ENCODE data around the gene DNAJC1. TPM values are rescaled to one million over a fixed set of nuclear protein-coding genes. Genes with fewer than 3 reads are reported as not detected.

DNAJC1 gene
- total RNA-seq, 1 experiment from 2014 or later, result 22.0 TPM

GRCh38 chr10:22010539-22010938 is 7.0 kb upstream of the DNAJC1 start:
- no peak for DNase-seq (ENCODE audit: low spot score)

- DNase-seq (ENCODE audit: low spot score), result no peak
Measured at GRCh38 chr10:22006379-22006884, 2.9 kb upstream of the DNAJC1 start.

GRCh38 chr10:22005763-22006162 is 2.2 kb upstream of the DNAJC1 start:
- DNase-seq (ENCODE audit: low spot score), result no peak

- DNase-seq (ENCODE audit: low spot score), result no peak
Measured at GRCh38 chr10:22003964-22004281, 393 bp upstream of the DNAJC1 start.

- DNase-seq (ENCODE audit: low spot score), result no peak
Measured at GRCh38 chr10:22002591-22003176, 846 bp downstream of the DNAJC1 start.

GRCh38 chr10:21995557-21995956 is 8.0 kb downstream of the DNAJC1 start:
- DNase-seq (ENCODE audit: low spot score), result no peak

- peak; percentile 50 for DNase-seq (ENCODE audit: low spot score)
Measured at GRCh38 chr10:21993360-21994001, 10.0 kb downstream of the DNAJC1 start.

GRCh38 chr10:21991785-21992184 is 11.7 kb downstream of the DNAJC1 start:
- no peak for DNase-seq (ENCODE audit: low spot score)

- DNase-seq (ENCODE audit: low spot score), result no peak
Measured at GRCh38 chr10:21990449-21990848, 13.1 kb downstream of the DNAJC1 start.

- DNase-seq (ENCODE audit: low spot score), result peak; percentile 64
Measured at GRCh38 chr10:21989453-21990154, 13.9 kb downstream of the DNAJC1 start.

GRCh38 chr10:21985541-21985940 is 18.0 kb downstream of the DNAJC1 start:
- no peak for DNase-seq (ENCODE audit: low spot score)

- DNase-seq (ENCODE audit: low spot score), result no peak
Measured at GRCh38 chr10:21981118-21981517, 22.4 kb downstream of the DNAJC1 start.

GRCh38 chr10:21980691-21981090 is 22.8 kb downstream of the DNAJC1 start:
- DNase-seq (ENCODE audit: low spot score), result no peak

GRCh38 chr10:21978191-21978862 is 25.2 kb downstream of the DNAJC1 start:
- DNase-seq (ENCODE audit: low spot score), result no peak

- no peak for DNase-seq (ENCODE audit: low spot score)
Measured at GRCh38 chr10:21976739-21977138, 26.8 kb downstream of the DNAJC1 start.

- no peak for DNase-seq (ENCODE audit: low spot score)
Measured at GRCh38 chr10:21976280-21976679, 27.2 kb downstream of the DNAJC1 start.

- DNase-seq (ENCODE audit: low spot score), result no peak
Measured at GRCh38 chr10:21975378-21975990, 28.0 kb downstream of the DNAJC1 start.

GRCh38 chr10:21972584-21972983 is 30.9 kb downstream of the DNAJC1 start:
- DNase-seq (ENCODE audit: low spot score), result no peak

- no peak for DNase-seq (ENCODE audit: low spot score)
Measured at GRCh38 chr10:21969326-21970287, 33.9 kb downstream of the DNAJC1 start.

GRCh38 chr10:21964983-21965665 is 38.4 kb downstream of the DNAJC1 start:
- DNase-seq (ENCODE audit: low spot score), result no peak
